Progenitor cell of endocrine pancreas (in vitro differentiated cells): ENCODE results near the gene HMG20B. TPM values are rescaled to one million over a fixed set of nuclear protein-coding genes. Genes with fewer than 3 reads are reported as not detected.

Source experiments
- DNase-seq: peaks from one replicate; pipeline ENCODE4 v3.0.0; 2021; ENCODE audit warnings: low spot score; ENCODE audit not compliant: unreplicated experiment
- H3K27ac Mint-ChIP-seq: 2 replicates; pipeline ENCODE4 v1.8.0; 2021; ENCODE audit warnings: mild to moderate bottlenecking, moderate library complexity, mixed read lengths
- H3K27me3 Mint-ChIP-seq: 2 replicates; pipeline ENCODE4 v1.8.0; 2021; ENCODE audit warnings: mixed read lengths
- H3K36me3 Mint-ChIP-seq: 2 replicates; pipeline ENCODE4 v1.8.0; 2022; ENCODE audit warnings: mixed read lengths; ENCODE audit not compliant: insufficient read depth
- H3K4me1 Mint-ChIP-seq: 2 replicates; pipeline ENCODE4 v1.8.0; 2021; ENCODE audit warnings: low read depth, mixed read lengths
- H3K4me3 Mint-ChIP-seq: 2 replicates; pipeline ENCODE4 v1.8.0; 2021; ENCODE audit warnings: low read depth, mild to moderate bottlenecking, moderate library complexity, mixed read lengths
- H3K9me3 Mint-ChIP-seq: 2 replicates; pipeline ENCODE4 v1.8.0; 2021; ENCODE audit warnings: low read depth, mixed read lengths
- CTCF ChIP-seq: fragments of 200-600 bp; sonication (generic); IDR thresholded peaks from one replicate; pipeline ENCODE4 v1.5.0; 2021; ENCODE audit warnings: antibody characterized with exemption, mild to moderate bottlenecking; ENCODE audit not compliant: unreplicated experiment
- total RNA-seq: library from RNA; stranded (reverse); gene quantifications from 2 replicates; pipeline ENCODE4 v1.2.1, GENCODE V29; 2021

Gene HMG20B
- total RNA-seq, 1 donor from 2014 or later = 79.7 TPM

DNA sequence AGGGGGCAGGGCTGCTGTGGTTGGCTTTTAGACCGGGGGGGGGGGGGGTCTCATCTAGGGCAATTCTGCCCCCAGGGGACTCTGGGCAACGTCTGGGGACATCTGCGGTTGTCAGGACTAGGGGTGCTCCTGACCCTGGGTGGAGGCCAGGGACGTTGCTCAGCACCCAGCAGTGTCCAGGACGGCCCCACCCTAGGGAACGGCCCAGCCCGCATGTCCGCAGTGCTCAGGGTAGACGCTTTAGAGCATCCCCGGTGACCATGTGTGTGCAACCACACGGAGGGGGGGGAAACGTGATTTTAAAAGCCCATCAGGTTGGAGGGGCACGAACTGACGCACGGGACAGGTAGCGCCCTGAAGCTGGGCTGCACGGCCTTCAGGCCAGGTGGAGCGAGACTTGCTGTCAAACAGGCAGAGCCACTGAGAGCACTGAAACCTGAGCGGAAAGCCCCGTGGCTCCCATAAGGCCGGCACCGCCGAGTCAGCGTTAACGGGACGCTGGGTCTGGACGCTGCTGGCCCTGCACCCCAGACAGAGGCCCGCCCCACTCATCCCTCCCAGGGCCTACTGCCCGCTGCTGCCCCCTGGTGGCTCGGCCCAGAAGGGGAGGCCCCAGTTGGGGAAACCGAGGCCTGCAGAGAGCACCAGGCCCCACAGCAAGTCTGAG is 45.5 kb downstream of the HMG20B start:
- H3K4me1 Mint-ChIP-seq = no peaks in the 10 kb centered on the region
- H3K27me3 Mint-ChIP-seq = no peaks in the 10 kb centered on the region
- H3K9me3 Mint-ChIP-seq = no peaks in the 10 kb centered on the region
- H3K27ac Mint-ChIP-seq = no peak overlapping the region
- no peak overlapping the region for H3K4me3 Mint-ChIP-seq
- peak; percentile 41 for DNase-seq
- no peaks in the 10 kb centered on the region for H3K36me3 Mint-ChIP-seq
- peak; percentile 70 for TF ChIP-seq CTCF

- Mint-ChIP-seq H3K36me3 (no peaks in the 10 kb centered on the region), H3K27me3 (no peaks in the 10 kb centered on the region), H3K4me1 (no peaks in the 10 kb centered on the region), H3K4me3 (no peak overlapping the region), H3K27ac (no peak overlapping the region), H3K9me3 (no peaks in the 10 kb centered on the region)
- TF ChIP-seq CTCF = no peak
- no peak for DNase-seq
Observed at GRCh38 chr19:3618811-3619630, 46.3 kb downstream of the HMG20B start.

- Mint-ChIP-seq H3K27ac (no peak overlapping the region), H3K36me3 (no peaks in the 10 kb centered on the region), H3K27me3 (no peaks in the 10 kb centered on the region), H3K9me3 (no peaks in the 10 kb centered on the region), H3K4me1 (peaks cover 1% of the 10 kb centered on the region), H3K4me3 (no peak overlapping the region)
- no peak for DNase-seq
- no peak for TF ChIP-seq CTCF
Observed at GRCh38 chr19:3619631-3620012, 46.9 kb downstream of the HMG20B start.

DNA sequence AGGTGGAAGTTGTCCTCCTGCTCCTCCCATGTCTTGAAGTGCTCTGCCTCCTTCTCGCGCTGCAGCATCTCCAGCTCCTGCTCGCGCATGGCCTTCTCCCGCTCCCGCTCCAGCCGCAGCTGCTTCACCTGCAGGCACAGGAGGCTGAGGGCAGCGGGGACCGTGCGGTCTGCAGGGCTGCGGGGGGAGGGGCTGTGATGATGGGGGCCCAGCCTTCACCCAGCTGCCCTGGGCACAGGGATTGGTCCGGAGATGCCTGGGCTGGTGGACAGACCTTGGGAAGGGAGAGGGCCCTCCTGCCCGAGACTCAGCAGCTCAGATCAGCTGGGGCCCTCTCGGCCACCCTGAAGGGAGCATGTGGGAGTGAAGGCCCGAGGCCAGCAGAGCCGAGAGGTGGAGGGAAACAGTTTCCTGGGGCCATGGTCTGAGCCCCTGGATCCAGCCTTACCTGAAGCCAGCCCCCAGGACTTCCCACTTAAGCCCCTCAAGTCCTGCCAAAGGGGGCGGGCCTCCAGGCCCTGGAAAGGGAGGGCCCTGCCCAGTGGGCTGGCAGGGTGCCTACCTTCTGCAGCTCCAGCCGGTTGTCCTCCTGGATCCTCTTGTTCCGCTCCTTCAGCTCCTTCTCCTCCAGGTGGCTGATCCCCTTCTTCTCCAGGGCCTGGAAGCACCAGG is 47.5 kb downstream of the HMG20B start:
- H3K27me3 Mint-ChIP-seq = no peaks in the 10 kb centered on the region
- H3K4me1 Mint-ChIP-seq = peaks cover 4% of the 10 kb centered on the region
- no peak for DNase-seq
- H3K36me3 Mint-ChIP-seq = no peaks in the 10 kb centered on the region
- no peak for TF ChIP-seq CTCF
- no peak overlapping the region for H3K27ac Mint-ChIP-seq
- H3K9me3 Mint-ChIP-seq = no peaks in the 10 kb centered on the region
- no peak overlapping the region for H3K4me3 Mint-ChIP-seq

GRCh38 chr19:3620817-3621547 is 48.2 kb downstream of the HMG20B start:
- no peaks in the 10 kb centered on the region for H3K36me3 Mint-ChIP-seq
- H3K27me3 Mint-ChIP-seq = no peaks in the 10 kb centered on the region
- DNase-seq = no peak
- H3K4me1 Mint-ChIP-seq = peaks cover 8% of the 10 kb centered on the region
- H3K27ac Mint-ChIP-seq = no peak overlapping the region
- H3K9me3 Mint-ChIP-seq = no peaks in the 10 kb centered on the region
- TF ChIP-seq CTCF = no peak
- no peak overlapping the region for H3K4me3 Mint-ChIP-seq
